ENCODE measurements around the gene IKBIP.

Gene IKBIP

DNA sequence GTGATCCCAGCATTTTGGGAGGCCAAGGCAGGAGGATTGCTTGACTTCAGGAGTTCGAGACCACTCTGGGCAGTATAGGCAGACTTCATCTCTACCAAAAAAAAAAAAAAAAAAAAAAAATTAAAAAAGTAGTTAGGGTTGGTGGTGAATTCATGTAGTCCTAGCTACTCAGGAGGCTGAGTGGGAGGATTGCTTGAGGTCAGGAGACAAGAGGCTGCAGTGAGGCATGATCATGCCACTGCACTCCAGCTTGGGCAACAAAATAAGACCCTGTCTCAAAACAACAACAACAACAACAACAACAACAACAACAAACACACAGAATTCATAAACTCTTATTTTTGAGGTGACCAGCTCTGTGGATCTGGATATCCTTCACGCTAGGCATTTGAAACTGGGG lies 34.0 kb downstream of the IKBIP start:
- Histone ChIP-seq H3K4me3 (ENCODE audit: low read depth, low read length) (no peak overlapping the region), H3K27ac (ENCODE audit: extremely low read depth, low read depth, low read length) (no peak overlapping the region), H3K36me3 (ENCODE audit: control insufficient read depth in 2 of 2, insufficient read depth in 1 of 2, low read length in 2 of 2) (no peaks in the 10 kb centered on the region; a peak in 1 of 3 replicates), H3K4me1 (ENCODE audit: control insufficient read depth, insufficient read depth, low read length) (no peaks in the 10 kb centered on the region), H3K9me3 (ENCODE audit: control insufficient read depth, insufficient read depth, low read depth, low read length) (no peaks in the 10 kb centered on the region)
- TF ChIP-seq ZNF560 (tag by site-specific recombination; IDR thresholded peaks at IDR 0.05; ENCODE audit: borderline replicate concordance): no peak
- TF ChIP-seq ZNF223 (tag by site-specific recombination; IDR thresholded peaks at IDR 0.05): no peak
- CTCF ChIA-PET: interaction anchor here (0.7 to 1.2 kb wide), 2 partner anchors 18 to 43 kb away, joined by 3 to 5 read pairs; partner anchors contain the start of gene SLC25A3
- POLR2A ChIA-PET: interaction anchor here (0.6 to 2.5 kb wide), 4 partner anchors 8 to 40 kb away, joined by 3 to 8 read pairs (median 4); partner anchors contain the start of genes IKBIP and SLC25A3

DNA sequence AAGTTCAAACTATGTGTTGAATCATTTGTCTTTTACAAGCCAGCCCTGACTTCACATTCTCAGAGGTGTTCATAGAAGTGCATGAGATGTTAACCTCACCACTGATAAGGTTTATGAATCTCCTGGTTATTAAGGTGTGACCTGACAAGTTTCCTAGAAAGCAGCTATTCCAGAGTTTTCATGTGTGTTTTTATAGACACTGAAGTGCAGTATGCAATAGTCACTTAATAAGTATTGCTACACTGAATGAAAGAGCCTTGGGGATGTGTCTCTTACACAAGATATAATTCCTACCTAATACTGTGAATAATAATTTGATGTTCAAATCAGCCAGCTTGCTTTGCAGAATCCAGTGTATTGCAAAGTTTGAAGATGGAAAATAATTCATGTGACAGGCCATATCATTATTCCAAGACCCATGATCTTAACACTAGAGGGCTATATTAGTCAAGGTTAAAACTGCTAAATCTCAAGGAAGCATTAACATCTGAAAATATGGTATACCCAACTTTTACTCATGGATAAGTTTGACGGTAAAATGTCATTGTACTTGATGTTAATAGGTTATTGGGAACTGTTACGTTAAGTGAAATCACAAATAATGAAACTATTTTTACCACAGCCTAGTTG lies 38.1 kb downstream of the IKBIP start:
- ChIA-PET CTCF (interaction anchor here (0.9 to 2.2 kb wide), 4 partner anchors 43 to 392 kb away, joined by 3 to 6 read pairs (median 3); no protein-coding TSS in a partner anchor), POLR2A (interaction anchor here (1.5 to 1.6 kb wide), 2 partner anchors 11 to 13 kb away, joined by 4 to 6 read pairs; partner anchors contain the start of gene SLC25A3)
- H3K27ac ChIP-seq (ENCODE audit: extremely low read depth, low read depth, low read length): no peak overlapping the region
- TF ChIP-seq, protein P1, sequence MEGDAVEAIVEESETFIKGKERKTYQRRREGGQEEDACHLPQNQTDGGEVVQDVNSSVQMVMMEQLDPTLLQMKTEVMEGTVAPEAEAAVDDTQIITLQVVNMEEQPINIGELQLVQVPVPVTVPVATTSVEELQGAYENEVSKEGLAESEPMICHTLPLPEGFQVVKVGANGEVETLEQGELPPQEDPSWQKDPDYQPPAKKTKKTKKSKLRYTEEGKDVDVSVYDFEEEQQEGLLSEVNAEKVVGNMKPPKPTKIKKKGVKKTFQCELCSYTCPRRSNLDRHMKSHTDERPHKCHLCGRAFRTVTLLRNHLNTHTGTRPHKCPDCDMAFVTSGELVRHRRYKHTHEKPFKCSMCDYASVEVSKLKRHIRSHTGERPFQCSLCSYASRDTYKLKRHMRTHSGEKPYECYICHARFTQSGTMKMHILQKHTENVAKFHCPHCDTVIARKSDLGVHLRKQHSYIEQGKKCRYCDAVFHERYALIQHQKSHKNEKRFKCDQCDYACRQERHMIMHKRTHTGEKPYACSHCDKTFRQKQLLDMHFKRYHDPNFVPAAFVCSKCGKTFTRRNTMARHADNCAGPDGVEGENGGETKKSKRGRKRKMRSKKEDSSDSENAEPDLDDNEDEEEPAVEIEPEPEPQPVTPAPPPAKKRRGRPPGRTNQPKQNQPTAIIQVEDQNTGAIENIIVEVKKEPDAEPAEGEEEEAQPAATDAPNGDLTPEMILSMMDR (tag by site-specific recombination; IDR thresholded peaks at IDR 0.05): 0 out of 2 replicates have a peak, but pooled peaks have one; percentile 8
- TF ChIP-seq, protein P2, sequence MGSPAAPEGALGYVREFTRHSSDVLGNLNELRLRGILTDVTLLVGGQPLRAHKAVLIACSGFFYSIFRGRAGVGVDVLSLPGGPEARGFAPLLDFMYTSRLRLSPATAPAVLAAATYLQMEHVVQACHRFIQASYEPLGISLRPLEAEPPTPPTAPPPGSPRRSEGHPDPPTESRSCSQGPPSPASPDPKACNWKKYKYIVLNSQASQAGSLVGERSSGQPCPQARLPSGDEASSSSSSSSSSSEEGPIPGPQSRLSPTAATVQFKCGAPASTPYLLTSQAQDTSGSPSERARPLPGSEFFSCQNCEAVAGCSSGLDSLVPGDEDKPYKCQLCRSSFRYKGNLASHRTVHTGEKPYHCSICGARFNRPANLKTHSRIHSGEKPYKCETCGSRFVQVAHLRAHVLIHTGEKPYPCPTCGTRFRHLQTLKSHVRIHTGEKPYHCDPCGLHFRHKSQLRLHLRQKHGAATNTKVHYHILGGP (tag by site-specific recombination; IDR thresholded peaks at IDR 0.05): peak; percentile 83
- TF ChIP-seq ZNF654 (tag by site-specific recombination; IDR thresholded peaks at IDR 0.05; ENCODE audit: low read depth): peak; percentile 42; the same call in 1 of the 2 replicates
- TF ChIP-seq, protein P3, sequence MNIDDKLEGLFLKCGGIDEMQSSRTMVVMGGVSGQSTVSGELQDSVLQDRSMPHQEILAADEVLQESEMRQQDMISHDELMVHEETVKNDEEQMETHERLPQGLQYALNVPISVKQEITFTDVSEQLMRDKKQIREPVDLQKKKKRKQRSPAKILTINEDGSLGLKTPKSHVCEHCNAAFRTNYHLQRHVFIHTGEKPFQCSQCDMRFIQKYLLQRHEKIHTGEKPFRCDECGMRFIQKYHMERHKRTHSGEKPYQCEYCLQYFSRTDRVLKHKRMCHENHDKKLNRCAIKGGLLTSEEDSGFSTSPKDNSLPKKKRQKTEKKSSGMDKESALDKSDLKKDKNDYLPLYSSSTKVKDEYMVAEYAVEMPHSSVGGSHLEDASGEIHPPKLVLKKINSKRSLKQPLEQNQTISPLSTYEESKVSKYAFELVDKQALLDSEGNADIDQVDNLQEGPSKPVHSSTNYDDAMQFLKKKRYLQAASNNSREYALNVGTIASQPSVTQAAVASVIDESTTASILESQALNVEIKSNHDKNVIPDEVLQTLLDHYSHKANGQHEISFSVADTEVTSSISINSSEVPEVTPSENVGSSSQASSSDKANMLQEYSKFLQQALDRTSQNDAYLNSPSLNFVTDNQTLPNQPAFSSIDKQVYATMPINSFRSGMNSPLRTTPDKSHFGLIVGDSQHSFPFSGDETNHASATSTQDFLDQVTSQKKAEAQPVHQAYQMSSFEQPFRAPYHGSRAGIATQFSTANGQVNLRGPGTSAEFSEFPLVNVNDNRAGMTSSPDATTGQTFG (tag by site-specific recombination; IDR thresholded peaks at IDR 0.05; ENCODE audit: borderline replicate concordance): no peak
- H3K36me3 ChIP-seq (ENCODE audit: control insufficient read depth in 2 of 2, insufficient read depth in 1 of 2, low read length in 2 of 2): peaks cover 31 to 34% of the 10 kb centered on the region in 2 experiments
- H3K4me3 ChIP-seq (ENCODE audit: low read depth, low read length): no peak overlapping the region
- no peaks in the 10 kb centered on the region for H3K9me3 ChIP-seq (ENCODE audit: control insufficient read depth, insufficient read depth, low read depth, low read length)
- H3K4me1 ChIP-seq (ENCODE audit: control insufficient read depth, insufficient read depth, low read length): no peaks in the 10 kb centered on the region

DNA sequence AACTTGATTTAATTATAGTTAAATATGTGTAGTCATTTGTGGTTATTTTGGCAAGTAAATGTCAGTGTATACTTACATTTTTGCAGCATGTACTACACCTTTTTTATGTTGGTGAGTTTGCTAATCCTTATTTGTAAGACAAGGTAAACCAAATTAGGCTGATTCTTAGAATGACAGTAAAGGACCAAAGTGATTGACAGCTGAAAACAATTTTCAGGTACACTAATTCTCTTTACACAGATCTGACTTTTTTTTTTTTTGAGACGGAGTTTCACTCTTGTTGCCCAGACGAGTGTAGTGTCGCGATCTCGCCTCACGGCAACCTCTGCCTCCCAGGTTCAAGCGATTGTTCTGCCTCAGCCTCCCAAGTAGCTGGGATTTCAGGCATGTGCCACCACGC lies 42.7 kb downstream of the IKBIP start:
- TF ChIP-seq ZNF521 (tag by site-specific recombination; IDR thresholded peaks at IDR 0.05) (no peak), ZNF514 (tag by site-specific recombination; IDR thresholded peaks at IDR 0.05) (no peak), SP7 (tag by site-specific recombination; IDR thresholded peaks at IDR 0.05) (no peak), ZNF121 (tag by site-specific recombination; IDR thresholded peaks at IDR 0.05) (no peak)
- TF ChIP-seq, protein P4, sequence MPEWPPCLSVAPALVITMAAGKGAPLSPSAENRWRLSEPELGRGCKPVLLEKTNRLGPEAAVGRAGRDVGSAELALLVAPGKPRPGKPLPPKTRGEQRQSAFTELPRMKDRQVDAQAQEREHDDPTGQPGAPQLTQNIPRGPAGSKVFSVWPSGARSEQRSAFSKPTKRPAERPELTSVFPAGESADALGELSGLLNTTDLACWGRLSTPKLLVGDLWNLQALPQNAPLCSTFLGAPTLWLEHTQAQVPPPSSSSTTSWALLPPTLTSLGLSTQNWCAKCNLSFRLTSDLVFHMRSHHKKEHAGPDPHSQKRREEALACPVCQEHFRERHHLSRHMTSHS (tag by site-specific recombination; IDR thresholded peaks at IDR 0.05): no peak
- TF ChIP-seq, protein P5, sequence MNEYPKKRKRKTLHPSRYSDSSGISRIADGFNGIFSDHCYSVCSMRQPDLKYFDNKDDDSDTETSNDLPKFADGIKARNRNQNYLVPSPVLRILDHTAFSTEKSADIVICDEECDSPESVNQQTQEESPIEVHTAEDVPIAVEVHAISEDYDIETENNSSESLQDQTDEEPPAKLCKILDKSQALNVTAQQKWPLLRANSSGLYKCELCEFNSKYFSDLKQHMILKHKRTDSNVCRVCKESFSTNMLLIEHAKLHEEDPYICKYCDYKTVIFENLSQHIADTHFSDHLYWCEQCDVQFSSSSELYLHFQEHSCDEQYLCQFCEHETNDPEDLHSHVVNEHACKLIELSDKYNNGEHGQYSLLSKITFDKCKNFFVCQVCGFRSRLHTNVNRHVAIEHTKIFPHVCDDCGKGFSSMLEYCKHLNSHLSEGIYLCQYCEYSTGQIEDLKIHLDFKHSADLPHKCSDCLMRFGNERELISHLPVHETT (tag by site-specific recombination; IDR thresholded peaks at IDR 0.05): no peak
- CTCF ChIA-PET: interaction anchor here (0.6 to 1.6 kb wide), 2 partner anchors 35 to 52 kb away, joined by 3 to 4 read pairs; no protein-coding TSS in a partner anchor
- H3K27ac ChIP-seq (ENCODE audit: extremely low read depth, low read depth, low read length): no peak overlapping the region
- POLR2A ChIA-PET: interaction anchor here (1.6 kb wide), 1 partner anchor 8 kb away, joined by 10 read pairs; the partner anchor contains the start of gene SLC25A3
- no peaks in the 10 kb centered on the region for H3K4me1 ChIP-seq (ENCODE audit: control insufficient read depth, insufficient read depth, low read length)
- H3K4me3 ChIP-seq (ENCODE audit: low read depth, low read length): no peak overlapping the region
- H3K9me3 ChIP-seq (ENCODE audit: control insufficient read depth, insufficient read depth, low read depth, low read length): no peaks in the 10 kb centered on the region
- H3K36me3 ChIP-seq (ENCODE audit: control insufficient read depth in 2 of 2, insufficient read depth in 1 of 2, low read length in 2 of 2): peaks cover 76 to 77% of the 10 kb centered on the region in 2 experiments
